Measurements from ENCODE around the gene PDZD2.

Gene PDZD2

DNA sequence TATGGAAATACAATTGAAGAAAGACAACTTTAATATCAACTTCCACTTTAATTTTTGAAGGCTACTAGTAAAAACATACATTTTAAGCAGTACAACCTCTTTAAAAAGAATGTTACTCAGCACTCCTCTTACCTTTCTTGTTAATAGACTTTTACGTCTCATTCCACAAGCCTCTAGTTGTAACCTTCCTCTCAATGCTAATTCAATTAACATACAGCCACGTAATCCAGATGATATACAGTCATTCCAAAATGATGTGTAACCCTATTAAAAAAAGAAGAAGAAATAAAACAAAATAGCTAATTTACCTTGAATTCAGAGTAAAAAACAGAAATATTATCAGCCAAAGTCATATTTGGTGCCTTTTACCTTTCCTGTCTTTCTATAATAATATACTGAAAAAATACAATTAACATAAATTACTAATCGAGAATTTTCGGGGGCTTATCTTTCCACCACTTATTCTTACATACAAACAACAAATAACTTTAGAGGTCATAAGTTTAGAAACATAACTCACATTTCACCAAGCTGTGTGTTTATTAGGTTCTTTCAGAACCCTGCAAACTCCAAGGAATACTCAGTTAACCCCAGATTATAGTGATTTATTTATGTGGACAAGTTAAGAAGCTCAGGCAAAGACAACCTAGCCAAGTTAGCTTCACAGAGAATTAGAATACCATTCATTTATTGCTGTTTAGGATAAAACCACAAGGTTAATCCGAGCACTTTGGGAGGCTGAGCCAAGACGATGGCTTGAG is 504.9 kb downstream of the PDZD2 start:
- no peak overlapping the region for H3K27ac Mint-ChIP-seq
- peaks cover 0 to under 1% of the 10 kb centered on the region in 2 donors for H3K9me3 Mint-ChIP-seq
- ATAC-seq (replicated peaks) (no peak), DNase-seq (no peak)
- H3K4me3 Mint-ChIP-seq = no peak overlapping the region
- peaks cover 12 to 14% of the 10 kb centered on the region in 2 donors for H3K4me1 Mint-ChIP-seq
- no peaks in the 10 kb centered on the region for H3K27me3 Mint-ChIP-seq
- H3K36me3 Mint-ChIP-seq = peaks cover 14 to 30% of the 10 kb centered on the region in 2 donors

DNA sequence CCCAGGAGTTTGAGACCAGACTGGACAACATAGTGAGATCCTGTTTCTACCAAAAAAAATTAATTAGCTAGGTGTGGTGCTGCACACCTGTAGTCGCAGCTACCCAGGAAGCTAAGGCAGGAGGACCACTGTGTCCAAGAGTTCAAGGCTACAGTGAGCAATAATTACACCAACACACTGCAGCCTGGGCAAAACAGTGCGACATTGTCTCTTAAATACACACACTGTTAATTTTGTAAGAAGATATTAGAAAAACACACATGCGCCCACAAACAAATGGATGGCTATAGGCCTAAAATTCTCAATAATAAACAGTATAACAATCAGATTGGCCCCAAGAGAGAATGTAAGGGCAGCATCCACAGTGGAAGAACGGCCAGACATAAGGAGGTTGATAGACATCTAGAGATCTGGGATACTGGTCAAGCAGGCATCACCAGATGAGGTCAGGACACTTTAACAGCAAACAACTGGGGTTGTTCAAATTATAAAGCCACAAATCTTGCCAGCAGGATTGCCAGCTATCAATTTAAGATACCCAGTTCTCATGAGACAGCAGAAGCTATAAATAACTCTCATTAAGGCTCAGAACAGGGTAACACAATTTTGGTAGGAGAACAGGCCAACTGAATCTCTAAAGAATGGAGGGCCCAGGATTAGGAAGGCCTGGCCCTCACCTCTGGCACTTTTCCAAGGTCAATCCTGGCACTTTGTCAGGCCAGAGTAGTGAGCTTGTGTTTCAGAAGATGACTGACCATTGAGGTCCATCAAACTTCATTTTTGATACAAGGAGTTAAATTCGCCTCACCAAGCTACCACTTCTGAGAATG is 505.7 kb downstream of the PDZD2 start:
- Mint-ChIP-seq H3K4me1 (peaks cover 18% of the 10 kb centered on the region in 2 donors), H3K4me3 (no peak overlapping the region), H3K27me3 (no peaks in the 10 kb centered on the region), H3K36me3 (peaks cover 14 to 31% of the 10 kb centered on the region in 2 donors), H3K9me3 (peaks cover 0 to 4% of the 10 kb centered on the region in 2 donors), H3K27ac (no peak overlapping the region)
- DNase-seq = no peak
- no peak for ATAC-seq (replicated peaks)

DNA sequence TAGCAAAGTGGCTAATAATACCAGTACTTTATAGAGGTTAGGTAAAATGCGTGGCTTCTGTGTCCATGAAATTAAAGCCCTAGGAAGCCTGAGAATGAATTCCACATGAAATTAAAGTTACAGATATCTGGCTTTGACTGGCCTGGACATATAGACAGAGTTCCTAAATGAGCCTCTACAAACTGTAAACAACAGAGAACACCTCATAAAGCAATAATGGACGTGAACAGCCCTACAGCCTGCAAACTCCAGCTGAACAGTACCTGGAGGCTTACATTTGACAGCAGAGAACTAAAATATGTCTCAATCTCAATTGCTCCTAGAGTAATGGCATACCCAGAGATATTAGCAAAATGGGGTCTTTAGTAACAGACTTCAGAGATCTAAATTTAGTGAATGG is 506.4 kb downstream of the PDZD2 start:
- DNase-seq (no peak), ATAC-seq (replicated peaks) (no peak)
- Mint-ChIP-seq H3K27ac (no peak overlapping the region), H3K27me3 (no peaks in the 10 kb centered on the region), H3K9me3 (peaks cover 0 to 4% of the 10 kb centered on the region in 2 donors), H3K4me3 (no peak overlapping the region), H3K36me3 (peaks cover 11 to 27% of the 10 kb centered on the region in 2 donors), H3K4me1 (peaks cover 18% of the 10 kb centered on the region in 2 donors)

DNA sequence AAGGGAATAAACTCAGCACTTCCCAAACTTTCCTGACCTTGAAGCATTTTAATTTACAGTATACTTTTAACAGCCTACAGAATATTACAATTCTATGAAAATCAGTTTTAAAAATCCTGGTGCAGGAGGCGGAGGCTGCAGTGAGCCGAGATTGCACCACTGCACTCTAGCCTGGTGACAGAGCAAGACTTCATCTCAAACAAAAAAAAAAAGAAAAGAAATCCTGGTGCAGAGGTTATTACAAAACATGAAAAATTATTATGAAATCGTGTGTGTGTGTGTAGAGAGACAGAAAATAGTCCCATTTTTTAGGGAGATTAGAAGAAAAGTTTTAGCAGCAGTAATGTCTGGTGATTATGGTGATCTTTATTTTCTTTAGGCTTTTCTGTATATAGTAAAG is 508.3 kb downstream of the PDZD2 start:
- H3K36me3 Mint-ChIP-seq = peaks cover 8 to 19% of the 10 kb centered on the region in 2 donors
- peak overlapping the region; percentile 79 for H3K27ac Mint-ChIP-seq
- DNase-seq (no peak), ATAC-seq (replicated peaks) (no peak)
- peaks cover 0 to 4% of the 10 kb centered on the region in 2 donors for H3K9me3 Mint-ChIP-seq
- no peaks in the 10 kb centered on the region for H3K27me3 Mint-ChIP-seq
- H3K4me1 Mint-ChIP-seq = peaks cover 20 to 24% of the 10 kb centered on the region in 2 donors
- H3K4me3 Mint-ChIP-seq = no peak overlapping the region

DNA sequence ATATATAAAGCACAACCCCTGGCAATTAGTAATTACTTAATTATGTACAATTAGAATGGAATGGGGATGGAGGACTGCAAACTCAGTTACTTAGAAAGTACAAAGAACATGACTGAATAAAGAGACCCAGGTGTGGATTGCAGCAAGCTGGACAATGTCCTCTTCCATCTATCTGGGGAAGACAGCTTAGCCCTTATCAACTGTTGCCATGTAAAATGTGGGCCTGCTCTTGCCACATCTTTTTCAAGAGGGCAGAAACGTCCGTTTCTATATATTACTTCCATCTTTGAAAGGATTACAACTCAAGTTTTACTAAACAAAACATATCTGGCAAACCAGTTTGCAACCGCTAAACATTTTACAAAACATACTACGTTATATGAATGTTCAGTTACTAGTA is 509.0 kb downstream of the PDZD2 start:
- Mint-ChIP-seq H3K27me3 (no peaks in the 10 kb centered on the region), H3K4me1 (peaks cover 20 to 25% of the 10 kb centered on the region in 2 donors), H3K36me3 (peaks cover 5 to 19% of the 10 kb centered on the region in 2 donors), H3K4me3 (no peak overlapping the region), H3K27ac (no peak overlapping the region), H3K9me3 (peaks cover 0 to 4% of the 10 kb centered on the region in 2 donors)
- no peak for ATAC-seq (replicated peaks)
- DNase-seq = no peak

DNA sequence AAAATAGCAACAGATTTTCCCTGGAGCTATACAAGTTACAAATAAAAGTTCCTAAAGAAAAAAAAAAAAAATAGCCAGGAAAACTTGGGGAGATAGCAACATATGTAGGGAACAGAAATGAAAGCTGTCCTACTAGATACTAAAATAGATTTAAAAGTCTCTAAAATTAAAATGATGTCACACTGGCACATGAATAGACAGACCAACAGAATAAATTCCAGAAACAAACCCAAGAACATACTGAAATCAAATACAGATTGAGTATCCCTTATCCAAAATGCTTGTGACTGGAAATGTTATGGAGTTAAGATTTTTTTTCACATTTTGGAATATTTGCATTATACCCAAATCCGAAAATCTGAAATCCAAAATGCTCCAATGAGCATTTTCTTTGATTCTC is 511.4 kb downstream of the PDZD2 start:
- Mint-ChIP-seq H3K9me3 (peaks cover 0 to 4% of the 10 kb centered on the region in 2 donors), H3K27ac (no peak overlapping the region), H3K4me1 (peaks cover 22 to 43% of the 10 kb centered on the region in 2 donors), H3K36me3 (peaks cover 7 to 18% of the 10 kb centered on the region in 2 donors), H3K4me3 (no peak overlapping the region), H3K27me3 (no peaks in the 10 kb centered on the region)
- DNase-seq (no peak), ATAC-seq (replicated peaks) (no peak)

DNA sequence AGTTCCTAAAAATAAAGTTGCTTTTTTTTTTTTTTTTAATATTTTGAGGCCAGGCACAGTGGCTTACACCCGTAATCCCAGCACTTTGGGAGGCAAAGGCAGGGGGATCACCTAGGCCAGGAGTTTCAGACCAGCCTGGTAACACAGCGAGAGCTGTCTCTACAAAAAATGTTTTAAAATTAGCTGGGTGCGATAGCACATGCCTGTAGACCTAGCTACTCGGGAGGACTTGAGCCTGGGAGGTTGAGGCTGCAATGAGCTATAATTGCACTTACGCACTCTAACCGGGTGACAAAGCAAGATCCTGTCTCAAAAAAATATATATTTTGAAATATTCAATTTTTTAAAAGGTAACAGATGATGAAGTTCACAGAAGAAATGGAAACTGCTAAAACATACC is 512.3 kb downstream of the PDZD2 start:
- DNase-seq (no peak), ATAC-seq (replicated peaks) (no peak)
- H3K4me1 Mint-ChIP-seq = peaks cover 19 to 44% of the 10 kb centered on the region in 2 donors
- H3K27me3 Mint-ChIP-seq = no peaks in the 10 kb centered on the region
- no peak overlapping the region for H3K4me3 Mint-ChIP-seq
- peaks cover 0 to 4% of the 10 kb centered on the region in 2 donors for H3K9me3 Mint-ChIP-seq
- H3K36me3 Mint-ChIP-seq = peaks cover 7 to 20% of the 10 kb centered on the region in 2 donors
- H3K27ac Mint-ChIP-seq = no peak overlapping the region

DNA sequence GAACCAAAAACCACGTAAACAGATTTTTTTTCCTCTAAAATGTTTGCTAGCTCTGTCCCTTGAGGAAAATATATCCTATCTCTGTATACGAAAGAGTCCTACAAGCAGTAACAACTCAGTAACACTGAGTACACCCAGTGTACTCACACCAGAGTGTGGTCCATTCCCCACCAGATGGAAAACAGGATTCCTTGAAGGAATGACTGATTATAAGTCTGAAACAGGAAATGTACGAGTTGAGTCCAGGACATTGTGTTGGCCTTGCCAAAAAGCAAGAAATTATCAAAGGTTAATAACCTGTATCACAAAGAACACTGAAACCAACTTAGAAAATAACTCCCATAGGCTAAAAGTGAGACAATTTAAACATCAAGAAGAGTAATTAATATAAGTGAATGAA is 514.8 kb downstream of the PDZD2 start:
- no peak overlapping the region for H3K27ac Mint-ChIP-seq
- no peak overlapping the region for H3K4me3 Mint-ChIP-seq
- no peak for DNase-seq
- peaks cover 15 to 44% of the 10 kb centered on the region in 2 donors for H3K4me1 Mint-ChIP-seq
- peaks cover 7 to 23% of the 10 kb centered on the region in 2 donors for H3K36me3 Mint-ChIP-seq
- ATAC-seq (replicated peaks) = no peak
- no peaks in the 10 kb centered on the region for H3K27me3 Mint-ChIP-seq
- H3K9me3 Mint-ChIP-seq = peaks cover 0 to 4% of the 10 kb centered on the region in 2 donors

DNA sequence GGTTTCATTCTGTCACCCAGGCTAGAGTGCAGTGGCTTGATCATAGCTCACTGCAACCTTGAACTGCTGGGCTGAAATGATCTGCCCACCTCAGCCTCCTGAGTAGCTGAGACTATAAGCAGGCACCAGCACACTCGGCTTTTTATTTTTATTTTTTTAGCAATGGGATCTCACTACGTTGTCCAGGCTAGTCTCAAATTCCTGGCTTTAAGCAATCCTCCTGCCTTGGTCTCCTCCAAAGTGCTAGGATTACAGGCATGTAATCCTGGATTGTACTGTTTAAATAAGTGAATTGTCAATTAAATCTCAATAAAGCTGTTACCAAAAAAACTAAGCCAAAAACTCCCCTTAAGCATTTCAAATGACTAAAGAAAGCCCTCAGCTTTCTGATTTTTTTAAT is 516.3 kb downstream of the PDZD2 start:
- Mint-ChIP-seq H3K27me3 (no peaks in the 10 kb centered on the region), H3K9me3 (no peaks in the 10 kb centered on the region), H3K27ac (no peak overlapping the region), H3K36me3 (peaks cover 4 to 17% of the 10 kb centered on the region in 2 donors), H3K4me3 (no peak overlapping the region), H3K4me1 (peaks cover 12 to 37% of the 10 kb centered on the region in 2 donors)
- ATAC-seq (replicated peaks) (no peak), DNase-seq (no peak)

DNA sequence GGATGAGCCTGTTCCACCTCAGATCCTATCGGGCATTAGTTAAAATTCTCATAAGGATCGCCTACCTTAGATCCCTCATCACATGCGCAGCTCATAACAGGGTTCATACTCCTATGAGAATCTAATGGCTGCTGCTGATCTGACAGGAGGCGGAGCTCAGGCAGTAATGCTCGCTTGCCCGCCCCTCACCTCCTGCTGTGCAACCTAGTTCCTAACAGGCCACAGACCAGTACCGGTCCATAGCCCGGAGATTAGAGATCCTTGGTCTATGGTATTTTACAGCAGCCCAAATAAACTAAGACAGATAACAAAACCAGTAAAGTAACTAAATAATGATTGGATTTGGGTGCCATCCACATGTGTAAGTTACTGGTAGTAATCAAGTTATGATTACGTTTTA is 517.7 kb downstream of the PDZD2 start:
- ATAC-seq (replicated peaks) = no peak
- H3K9me3 Mint-ChIP-seq = no peaks in the 10 kb centered on the region
- H3K4me1 Mint-ChIP-seq = peaks cover 13 to 50% of the 10 kb centered on the region in 2 donors
- no peaks in the 10 kb centered on the region for H3K27me3 Mint-ChIP-seq
- H3K27ac Mint-ChIP-seq = no peak overlapping the region
- H3K4me3 Mint-ChIP-seq = no peak overlapping the region
- peaks cover 10 to 23% of the 10 kb centered on the region in 2 donors for H3K36me3 Mint-ChIP-seq
- DNase-seq = no peak

DNA sequence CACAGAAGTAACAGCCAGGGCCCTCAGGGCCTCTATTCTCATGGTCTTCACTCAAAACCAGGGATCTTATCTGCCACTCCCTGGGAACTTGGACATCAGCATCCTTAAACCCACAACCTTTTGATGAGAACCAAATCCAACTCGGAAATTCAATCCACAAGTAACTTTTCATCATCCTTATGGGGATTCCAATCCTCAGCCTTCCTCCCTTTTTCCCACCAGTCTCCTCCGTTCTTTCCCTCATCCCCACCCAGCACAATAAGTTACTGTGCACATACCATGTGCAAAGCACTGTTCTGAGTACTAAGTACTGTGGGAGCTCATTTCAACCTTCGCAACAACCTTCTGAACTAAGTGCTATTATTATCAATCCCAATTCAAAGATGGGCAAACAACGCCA is 518.1 kb downstream of the PDZD2 start:
- Mint-ChIP-seq H3K9me3 (no peaks in the 10 kb centered on the region), H3K27ac (no peak overlapping the region), H3K27me3 (no peaks in the 10 kb centered on the region), H3K36me3 (peaks cover 9 to 20% of the 10 kb centered on the region in 2 donors), H3K4me1 (peaks cover 11 to 47% of the 10 kb centered on the region in 2 donors), H3K4me3 (no peak overlapping the region)
- DNase-seq (no peak), ATAC-seq (replicated peaks) (no peak)

DNA sequence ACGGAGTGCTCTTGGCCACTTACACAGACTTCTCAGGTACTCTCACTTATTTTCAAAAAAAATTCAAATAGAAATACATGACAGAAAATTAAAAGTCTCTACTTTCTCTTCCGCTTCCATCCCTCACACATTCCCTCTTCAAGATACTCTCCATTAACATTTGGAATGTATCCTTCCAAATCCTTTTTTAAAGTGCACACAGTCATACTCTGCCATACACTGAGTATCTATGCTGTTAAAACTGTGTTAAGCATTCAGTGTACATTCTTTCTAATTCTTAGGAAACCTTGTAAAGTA is 519.7 kb downstream of the PDZD2 start:
- Mint-ChIP-seq H3K36me3 (peaks cover 9 to 16% of the 10 kb centered on the region in 2 donors), H3K9me3 (no peaks in the 10 kb centered on the region), H3K27me3 (no peaks in the 10 kb centered on the region), H3K27ac (no peak overlapping the region), H3K4me3 (no peak overlapping the region), H3K4me1 (peaks cover 8 to 40% of the 10 kb centered on the region in 2 donors)
- ATAC-seq (replicated peaks) = no peak
- no peak for DNase-seq

DNA sequence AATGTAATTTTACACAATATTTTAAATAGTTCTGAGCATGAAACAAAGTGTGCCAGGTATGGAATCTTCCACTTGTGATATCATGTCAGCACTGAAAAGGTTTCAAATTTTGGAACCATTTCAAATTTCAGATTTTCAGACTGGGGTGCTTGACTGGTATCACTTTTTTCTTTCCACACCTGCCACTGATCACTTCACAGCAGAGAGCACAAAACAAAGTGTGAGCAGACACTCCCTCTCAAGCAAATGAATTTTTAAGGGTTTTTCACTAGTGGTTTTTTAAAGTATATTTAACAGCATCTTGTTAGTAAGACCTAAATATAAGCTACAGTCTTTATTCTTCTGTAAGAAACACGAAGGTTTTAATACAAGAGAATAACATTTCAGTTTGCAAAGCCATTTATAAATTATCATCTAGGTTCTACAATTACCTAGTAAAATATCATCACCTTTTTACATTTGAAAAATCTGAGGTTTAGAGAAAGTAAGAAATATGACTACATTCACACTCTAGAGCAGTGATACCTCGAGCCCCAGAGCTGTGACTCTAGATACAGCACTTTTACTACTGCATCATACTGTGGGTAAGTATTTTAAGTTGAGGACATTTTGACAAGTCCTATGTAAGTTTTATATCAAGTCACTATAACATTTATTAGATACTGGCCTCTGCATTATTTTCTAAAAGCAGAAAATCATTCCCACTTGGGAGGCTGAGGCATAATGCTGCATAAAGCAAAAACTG is 520.6 kb downstream of the PDZD2 start:
- H3K27me3 Mint-ChIP-seq = no peaks in the 10 kb centered on the region
- H3K27ac Mint-ChIP-seq = no peak overlapping the region
- ATAC-seq (replicated peaks) = no peak
- H3K4me1 Mint-ChIP-seq = peaks cover 10 to 37% of the 10 kb centered on the region in 2 donors
- peaks cover 8 to 15% of the 10 kb centered on the region in 2 donors for H3K36me3 Mint-ChIP-seq
- H3K4me3 Mint-ChIP-seq = no peak overlapping the region
- no peaks in the 10 kb centered on the region for H3K9me3 Mint-ChIP-seq
- DNase-seq = no peak

DNA sequence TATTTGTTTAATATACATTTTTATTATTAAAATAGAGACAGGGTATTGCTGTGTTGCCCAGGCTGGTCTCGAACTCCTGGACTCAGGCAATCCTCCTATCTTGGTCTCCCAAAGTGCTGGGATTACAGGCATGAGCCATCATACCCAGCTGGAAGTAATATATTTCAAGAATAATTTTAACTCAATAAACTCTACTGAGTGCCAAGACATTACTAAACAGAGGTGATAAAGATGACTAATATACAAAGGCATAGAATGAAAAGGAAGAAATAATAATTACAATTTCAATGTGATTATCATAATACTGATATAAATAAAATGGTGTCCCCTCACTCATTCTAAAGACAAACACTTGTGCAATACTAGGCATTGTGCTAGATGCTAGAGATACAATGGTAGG is 521.3 kb downstream of the PDZD2 start:
- DNase-seq (no peak), ATAC-seq (replicated peaks) (no peak)
- no peak overlapping the region for H3K4me3 Mint-ChIP-seq
- H3K36me3 Mint-ChIP-seq = peaks cover 6 to 13% of the 10 kb centered on the region in 2 donors
- H3K27me3 Mint-ChIP-seq = no peaks in the 10 kb centered on the region
- H3K4me1 Mint-ChIP-seq = peaks cover 7 to 38% of the 10 kb centered on the region in 2 donors
- H3K9me3 Mint-ChIP-seq = no peaks in the 10 kb centered on the region
- H3K27ac Mint-ChIP-seq = no peak overlapping the region

Measured in stimulated activated naive B cell treated with anti-CD40 and anti-IgM and Interleukin-4, amounts not matched to agents 10 μg/mL and 1 μg/mL and 100 μg/mL, for 72 hours (primary cell).